Esophagus muscularis mucosa (tissue), 4 donors: ENCODE data around the gene CLCA1. TPM values are rescaled to one million over a fixed set of nuclear protein-coding genes. Genes with fewer than 3 reads are reported as not detected.
"Not testable (repeated sequence)": the region's sequence is repeated elsewhere in the genome, so short reads cannot be mapped to it uniquely, and the experiment has no call there.

Experiments
- DNase-seq: peaks from one replicate; pipeline ENCODE4 v3.0.0-alpha.2; 2017; ENCODE audit errors: extremely low spot score
- H3K27ac ChIP-seq, 4 donors: fragments of 200-600 bp; sonication (generic); replicated peaks in 1 of 4; 1 replicate in 3 of 4; 2 replicates in 1 of 4; pipeline ENCODE4 v1.5.1; 2016 to 2019; ENCODE audit warnings: mild to moderate bottlenecking in 1 of 4
- H3K27me3 ChIP-seq, 4 donors: fragments of 200-600 bp; sonication (generic); one replicate each; pipeline versions ENCODE4 v1.5.1 to v1.6.0; 2016 to 2019
- H3K36me3 ChIP-seq, 4 donors: fragments of 200-600 bp; sonication (generic); one replicate each; pipeline ENCODE4 v1.5.1; 2016 to 2019
- H3K4me1 ChIP-seq, 4 donors: fragments of 200-600 bp; sonication (generic); one replicate each; pipeline ENCODE4 v1.5.1; 2016 to 2019
- H3K4me3 ChIP-seq, 4 donors: fragments of 200-600 bp; sonication (generic); 1 replicate in 2 of 4; 2 replicates in 2 of 4; pipeline ENCODE4 v1.5.1; 2016 to 2019; ENCODE audit warnings: mild to moderate bottlenecking in 4 of 4, moderate library complexity in 1 of 4
- H3K9me3 ChIP-seq, 4 donors: fragments of 200-600 bp; sonication (generic); 1 replicate in 3 of 4; 2 replicates in 1 of 4; pipeline ENCODE4 v1.5.1; 2016 to 2019
- EP300 ChIP-seq: sonication (generic); formaldehyde crosslinking; IDR thresholded peaks from one replicate; pipeline ENCODE4 v1.6.1; 2017; ENCODE audit warnings: antibody characterized with exemption
- POLR2A ChIP-seq: fragments of 450-650 bp; IDR thresholded peaks from one replicate; pipeline ENCODE4 v1.6.1; 2017; ENCODE audit warnings: antibody characterized with exemption, moderate library complexity, mild to moderate bottlenecking, low read depth
- POLR2AphosphoS5 ChIP-seq, 2 donors: sonication (generic); formaldehyde crosslinking; IDR thresholded peaks; one replicate each; pipeline ENCODE4 v1.6.1; 2017; ENCODE audit warnings: antibody characterized with exemption in 2 of 2
- WGBS: methylation state at CpG from one replicate; pipeline ENCODE4 v1.1.5; 2018; 5-methylcytosine and 5-hydroxymethylcytosine counted together
- intact Hi-C: fragments of 100-400 bp; cut with DNase I; formaldehyde crosslinking; loops from one replicate; pipeline ENCODE4 v1.15.1; 2023
- total RNA-seq, 4 donors: library from RNA; depleted of rRNA; stranded (reverse); fragments of >200 nt; gene quantifications; one replicate each; pipeline versions ENCODE4 v1.1.0 to v1.2.1, GENCODE V29; 2016
- TF ChIP-seq, protein P1 (sequence below), 3 experiments: fragments of 200-600 bp in 2 of 3; fragments of 450-650 bp in 1 of 3; sonication (generic) in 2 of 3; IDR thresholded peaks; one replicate each; pipeline ENCODE4 v1.5.1; 2017 to 2019; ENCODE audit warnings: antibody characterized with exemption in 3 of 3, mild to moderate bottlenecking in 2 of 3, moderate library complexity in 1 of 3

CLCA1 gene
- total RNA-seq, 4 donors from 2014 or later = 0.11 TPM; not detected in 3

DNA sequence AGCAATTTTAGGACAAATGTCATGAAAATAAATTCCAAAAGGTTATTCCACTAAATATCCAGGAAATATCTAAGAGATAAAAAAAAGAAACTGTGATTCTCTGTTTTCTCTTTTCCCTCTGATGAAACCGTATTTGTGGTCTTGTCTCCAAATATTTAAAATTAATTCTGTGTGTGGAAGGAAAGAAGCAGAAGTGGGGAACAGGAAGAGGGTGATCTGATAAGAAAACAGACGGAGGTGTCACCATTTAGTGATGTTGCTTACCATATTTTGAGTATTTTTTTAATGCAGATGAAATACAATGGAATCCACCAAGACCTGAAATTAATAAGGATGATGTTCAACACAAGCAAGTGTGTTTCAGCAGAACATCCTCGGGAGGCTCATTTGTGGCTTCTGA, 29.6 kb downstream of the CLCA1 start:
- Histone ChIP-seq H3K9me3 (no peaks in the 10 kb centered on the region), H3K27me3 (no peaks in the 10 kb centered on the region), H3K36me3 (no peaks in the 10 kb centered on the region), H3K4me3 (no peak overlapping the region), H3K27ac (no peak overlapping the region), H3K4me1 (peaks cover 0 to 18% (median 10%) of the 10 kb centered on the region in 4 donors)
- 76% methylated on average over 3 of the region's 3 CpGs for WGBS
- TF ChIP-seq POLR2A (no peak), POLR2AphosphoS5 (IDR thresholded peaks at IDR 0.05) (no peak), EP300 (no peak)
- TF ChIP-seq, protein P1, sequence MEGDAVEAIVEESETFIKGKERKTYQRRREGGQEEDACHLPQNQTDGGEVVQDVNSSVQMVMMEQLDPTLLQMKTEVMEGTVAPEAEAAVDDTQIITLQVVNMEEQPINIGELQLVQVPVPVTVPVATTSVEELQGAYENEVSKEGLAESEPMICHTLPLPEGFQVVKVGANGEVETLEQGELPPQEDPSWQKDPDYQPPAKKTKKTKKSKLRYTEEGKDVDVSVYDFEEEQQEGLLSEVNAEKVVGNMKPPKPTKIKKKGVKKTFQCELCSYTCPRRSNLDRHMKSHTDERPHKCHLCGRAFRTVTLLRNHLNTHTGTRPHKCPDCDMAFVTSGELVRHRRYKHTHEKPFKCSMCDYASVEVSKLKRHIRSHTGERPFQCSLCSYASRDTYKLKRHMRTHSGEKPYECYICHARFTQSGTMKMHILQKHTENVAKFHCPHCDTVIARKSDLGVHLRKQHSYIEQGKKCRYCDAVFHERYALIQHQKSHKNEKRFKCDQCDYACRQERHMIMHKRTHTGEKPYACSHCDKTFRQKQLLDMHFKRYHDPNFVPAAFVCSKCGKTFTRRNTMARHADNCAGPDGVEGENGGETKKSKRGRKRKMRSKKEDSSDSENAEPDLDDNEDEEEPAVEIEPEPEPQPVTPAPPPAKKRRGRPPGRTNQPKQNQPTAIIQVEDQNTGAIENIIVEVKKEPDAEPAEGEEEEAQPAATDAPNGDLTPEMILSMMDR (IDR thresholded peaks at IDR 0.05) = no peak
- intact Hi-C loops = no loop called here
- DNase-seq = no peak

DNA sequence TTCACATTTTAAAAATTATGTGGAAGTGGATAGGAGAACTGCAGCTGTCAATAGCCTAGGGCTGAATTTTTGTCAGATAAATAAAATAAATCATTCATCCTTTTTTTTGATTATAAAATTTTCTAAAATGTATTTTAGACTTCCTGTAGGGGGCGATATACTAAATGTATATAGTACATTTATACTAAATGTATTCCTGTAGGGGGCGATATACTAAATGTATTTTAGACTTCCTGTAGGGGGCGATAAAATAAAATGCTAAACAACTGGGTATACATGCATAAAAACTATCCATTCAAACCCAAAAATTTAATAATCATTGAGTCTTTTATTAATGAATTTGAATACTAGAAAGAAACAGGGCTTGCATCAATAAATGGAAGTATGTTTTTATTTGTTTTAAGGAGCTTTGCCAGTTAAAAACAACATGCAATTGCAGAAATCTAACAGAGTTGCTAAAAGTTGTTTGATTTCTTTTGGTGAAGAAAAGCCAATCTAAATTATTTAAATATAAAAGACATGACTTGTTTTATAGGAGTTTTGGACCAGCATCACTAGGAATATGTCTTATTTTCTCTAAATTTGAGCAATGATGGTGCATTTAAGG, 31.4 kb downstream of the CLCA1 start:
- intact Hi-C loops = no loop called here
- H3K27me3 ChIP-seq = no peaks in the 10 kb centered on the region
- H3K4me1 ChIP-seq = peaks cover 0 to 36% (median 28%) of the 10 kb centered on the region in 4 donors
- WGBS = 21% methylated on average over 3 of the region's 3 CpGs
- H3K36me3 ChIP-seq = no peaks in the 10 kb centered on the region
- no peak overlapping the region for H3K4me3 ChIP-seq
- TF ChIP-seq, protein P1 (IDR thresholded peaks at IDR 0.05) = peak; percentile 58 to 75 (median 64)
- TF ChIP-seq POLR2AphosphoS5 (IDR thresholded peaks at IDR 0.05) (no peak), POLR2A (no peak)
- no peak overlapping the region for H3K27ac ChIP-seq
- H3K9me3 ChIP-seq = no peaks in the 10 kb centered on the region
- no peak for DNase-seq

DNA sequence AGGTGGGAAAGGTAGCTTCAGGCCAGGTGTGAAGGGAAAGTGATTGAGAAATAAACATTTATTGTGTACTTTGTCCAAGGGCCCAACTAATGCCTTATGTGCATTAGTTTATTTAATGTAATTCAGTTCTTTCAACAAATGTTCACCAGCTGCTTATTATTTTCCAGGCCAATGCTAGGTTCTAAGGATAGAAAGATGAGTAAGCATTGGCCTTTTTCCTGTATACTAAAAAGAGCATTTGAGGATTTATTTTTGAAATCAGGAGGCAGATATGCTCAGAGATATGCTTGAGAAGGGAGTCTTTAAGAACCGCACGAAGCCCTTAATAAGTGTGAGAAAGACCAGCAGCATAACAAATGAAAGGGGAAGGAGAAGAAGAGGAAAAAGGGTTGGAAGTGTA, 32.0 kb downstream of the CLCA1 start:
- Histone ChIP-seq H3K4me1 (peaks cover 0 to 38% (median 33%) of the 10 kb centered on the region in 4 donors), H3K27me3 (no peaks in the 10 kb centered on the region), H3K9me3 (no peaks in the 10 kb centered on the region), H3K4me3 (no peak overlapping the region), H3K27ac (peak overlapping the region in 2 of 4 donors; percentile 23 to 24), H3K36me3 (no peaks in the 10 kb centered on the region)
- 48% methylated on average over 2 of the region's 2 CpGs for WGBS
- no peak for DNase-seq
- intact Hi-C loops = no loop called here
- TF ChIP-seq, protein P1 (IDR thresholded peaks at IDR 0.05) = no peak
- TF ChIP-seq EP300 (no peak), POLR2AphosphoS5 (IDR thresholded peaks at IDR 0.05) (no peak), POLR2A (no peak)

DNA sequence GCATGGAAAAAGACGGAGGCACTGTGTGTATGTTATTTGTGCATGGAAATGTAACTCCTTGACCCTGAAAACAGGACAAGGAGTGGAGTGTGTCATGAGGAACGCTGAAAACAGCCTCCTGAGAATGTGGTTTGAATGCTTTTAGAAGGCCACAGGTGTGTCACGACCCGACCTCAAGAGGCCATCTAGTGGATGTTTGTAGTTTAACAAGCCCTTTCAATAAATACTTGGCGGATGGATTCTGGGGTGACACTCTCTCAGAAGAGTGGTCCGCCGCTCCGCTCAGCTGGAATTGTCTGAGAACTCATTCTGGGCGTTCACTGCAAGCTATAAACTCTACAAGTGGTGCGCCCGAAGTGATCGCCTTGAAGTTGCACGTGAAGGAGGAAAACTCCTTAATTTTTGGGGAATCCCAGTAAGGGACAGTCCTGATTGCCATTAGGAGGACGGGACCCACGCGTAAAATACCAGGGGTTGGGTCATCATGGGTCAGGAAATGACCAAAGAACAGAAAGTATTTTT, 33.5 kb downstream of the CLCA1 start:
- H3K27me3 ChIP-seq, H3K9me3 ChIP-seq, DNase-seq, intact Hi-C loops, H3K36me3 ChIP-seq: not testable (repeated sequence)
- TF ChIP-seq, protein P1 (IDR thresholded peaks at IDR 0.05) = peak; percentile 13 to 41 (median 30)
- peak overlapping the region in 2 of 4 donors; percentile 52 to 68 for H3K27ac ChIP-seq
- peaks cover 0 to 39% (median 33%) of the 10 kb centered on the region in 4 donors for H3K4me1 ChIP-seq
- 64% methylated on average over 16 of the region's 16 CpGs for WGBS
- peak overlapping the region; percentile 37 to 46 (median 44) for H3K4me3 ChIP-seq
